Measurements from ENCODE around the gene TTC8. TPM values are rescaled to one million over a fixed set of nuclear protein-coding genes. Genes with fewer than 3 reads are reported as not detected.

The TTC8 gene
- total and polyA plus RNA-seq, 2 donors (not counting 3 experiments of a cell fraction or from before 2014, with no cell fraction given), result 11.9 to 16.3 TPM

DNA sequence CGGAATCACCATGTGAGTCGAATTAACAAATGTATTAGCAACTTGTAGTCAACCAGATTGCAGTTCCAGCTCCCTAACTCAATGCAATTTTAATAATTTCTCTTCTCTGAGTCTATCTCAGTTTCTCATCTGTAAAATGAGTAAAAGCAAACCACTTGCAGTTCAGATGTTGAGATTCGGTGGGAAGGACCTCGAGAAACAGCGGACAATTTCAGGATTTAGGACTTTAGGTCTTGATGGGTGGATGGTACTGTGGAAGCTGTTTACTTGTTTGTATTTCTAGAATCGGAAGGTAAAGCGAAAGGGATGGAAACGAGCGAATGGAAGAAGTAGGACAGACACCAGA lies 510 bp upstream of the TTC8 start:
- H3K9ac ChIP-seq (replicated peaks; ENCODE audit: extremely low read depth, insufficient read depth, low read length), result peak overlapping the region; percentile 88
- H3K4me2 ChIP-seq (ENCODE audit: insufficient read depth, low read length), result peak overlapping the region; percentile 88
- intact Hi-C loops (cut with micrococcal nuclease) (loop anchor here (1.0 kb wide), 4 partner anchors 32 to 1130 kb away; partner anchors contain the start of genes EFCAB11, EML5 and GALC), dilution Hi-C loops (cut with MboI; ENCODE audit: extremely low pct_ligation_motif_present, low sequenced_read_pairs) (no loop called here)
- no peaks in the 10 kb centered on the region for H3K36me3 ChIP-seq (ENCODE audit: control insufficient read depth in 2 of 2, extremely low read depth in 1 of 2, insufficient read depth in 2 of 2, low read length in 2 of 2)
- H3K4me1 ChIP-seq (ENCODE audit: control insufficient read depth, extremely low read depth, insufficient read depth, low read length), result peaks cover 6% of the 10 kb centered on the region
- peaks cover 8 to 9% of the 10 kb centered on the region in 2 experiments for H3K27me3 ChIP-seq (ENCODE audit: control insufficient read depth in 2 of 2, insufficient read depth in 2 of 2, low read length in 2 of 2)
- ChIA-PET POLR2A (interaction anchor here (1.0 to 1.4 kb wide), 3 partner anchors 15 to 55 kb away, joined by 3 read pairs; no protein-coding TSS in a partner anchor), CTCF (interaction anchor here (1.0 to 6.0 kb wide), 6 partner anchors 10 to 108 kb away, joined by 3 to 27 read pairs (median 4); no protein-coding TSS in a partner anchor)
- H3K27ac ChIP-seq (ENCODE audit: insufficient read depth, low read depth, low read length), result peak overlapping the region; percentile 88
- peak overlapping the region; percentile 92 for H2AFZ ChIP-seq (ENCODE audit: low read depth, low read length)
- DNase-seq (ENCODE audit: low read depth, low spot score) (no peak), FAIRE-seq (no peak)
- no TSS peak for BruUV-seq (replicated peaks)
- H3K9me1 ChIP-seq (replicated peaks; ENCODE audit: control insufficient read depth, extremely low read depth, insufficient read depth, low read length), result no peaks in the 10 kb centered on the region
- TF ChIP-seq POLR2AphosphoS5 (IDR thresholded peaks at IDR 0.05; ENCODE audit: insufficient read depth, low read depth, low read length), result no peak
- TF ChIP-seq EZH2 (IDR thresholded peaks at IDR 0.05; ENCODE audit: borderline replicate concordance, low read depth, low read length, severe bottlenecking), result no peak
- TF ChIP-seq, protein P1, sequence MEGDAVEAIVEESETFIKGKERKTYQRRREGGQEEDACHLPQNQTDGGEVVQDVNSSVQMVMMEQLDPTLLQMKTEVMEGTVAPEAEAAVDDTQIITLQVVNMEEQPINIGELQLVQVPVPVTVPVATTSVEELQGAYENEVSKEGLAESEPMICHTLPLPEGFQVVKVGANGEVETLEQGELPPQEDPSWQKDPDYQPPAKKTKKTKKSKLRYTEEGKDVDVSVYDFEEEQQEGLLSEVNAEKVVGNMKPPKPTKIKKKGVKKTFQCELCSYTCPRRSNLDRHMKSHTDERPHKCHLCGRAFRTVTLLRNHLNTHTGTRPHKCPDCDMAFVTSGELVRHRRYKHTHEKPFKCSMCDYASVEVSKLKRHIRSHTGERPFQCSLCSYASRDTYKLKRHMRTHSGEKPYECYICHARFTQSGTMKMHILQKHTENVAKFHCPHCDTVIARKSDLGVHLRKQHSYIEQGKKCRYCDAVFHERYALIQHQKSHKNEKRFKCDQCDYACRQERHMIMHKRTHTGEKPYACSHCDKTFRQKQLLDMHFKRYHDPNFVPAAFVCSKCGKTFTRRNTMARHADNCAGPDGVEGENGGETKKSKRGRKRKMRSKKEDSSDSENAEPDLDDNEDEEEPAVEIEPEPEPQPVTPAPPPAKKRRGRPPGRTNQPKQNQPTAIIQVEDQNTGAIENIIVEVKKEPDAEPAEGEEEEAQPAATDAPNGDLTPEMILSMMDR (IDR thresholded peaks at IDR 0.05; ENCODE audit: extremely low read depth in 1 of 2, insufficient read depth in 1 of 2, low read depth in 1 of 2, low read length in 2 of 2), result no peak
- no peak for TF ChIP-seq GATA2 (IDR thresholded peaks at IDR 0.05; ENCODE audit: insufficient read depth, insufficient read length, low read depth, low read length)
- TF ChIP-seq, protein P2, sequence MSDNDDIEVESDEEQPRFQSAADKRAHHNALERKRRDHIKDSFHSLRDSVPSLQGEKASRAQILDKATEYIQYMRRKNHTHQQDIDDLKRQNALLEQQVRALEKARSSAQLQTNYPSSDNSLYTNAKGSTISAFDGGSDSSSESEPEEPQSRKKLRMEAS (IDR thresholded peaks at IDR 0.05; ENCODE audit: insufficient read depth, insufficient read length), result no peak
- TF ChIP-seq FOS (IDR thresholded peaks at IDR 0.05; ENCODE audit: borderline replicate concordance, insufficient read depth, low read length), result no peak
- H3K4me3 ChIP-seq (replicated peaks in 1 of 3; ENCODE audit: insufficient read depth in 1 of 3, low read depth in 1 of 3, low read length in 3 of 3), result peak overlapping the region; percentile 11 to 82 (median 70)
- H4K20me1 ChIP-seq (replicated peaks; ENCODE audit: control insufficient read depth, extremely low read depth, insufficient read depth, low read length), result no peaks in the 10 kb centered on the region
- H3K9me3 ChIP-seq (replicated peaks; ENCODE audit: control insufficient read depth, insufficient read depth, low read length), result no peaks in the 10 kb centered on the region
- H3K79me2 ChIP-seq (ENCODE audit: control insufficient read depth, insufficient read depth, low read length), result no peaks in the 10 kb centered on the region
